ENCODE measurements around the gene WWC1. TPM values are rescaled to one million over a fixed set of nuclear protein-coding genes. Genes with fewer than 3 reads are reported as not detected.

Gene WWC1
- total RNA-seq, 3 donors from 2014 or later: 14.7 to 37.0 (median 17.2) TPM

GRCh38 chr5:168301593-168302390 is 10.3 kb downstream of the WWC1 start:
- H3K9me3 ChIP-seq: no peaks in the 10 kb centered on the region
- TF ChIP-seq CTCF (IDR thresholded peaks at IDR 0.05): no peak
- DNase-seq (peak in 2 of 3 donors; percentile 49 to 64), ATAC-seq (peak; percentile 93)
- H3K36me3 ChIP-seq (ENCODE audit: low read depth): no peaks in the 10 kb centered on the region
- H3K4me1 ChIP-seq (ENCODE audit: low read depth): peaks cover 8% of the 10 kb centered on the region
- H3K4me3 ChIP-seq: no peak overlapping the region
- intact Hi-C loops (cut with DNase I, micrococcal nuclease): no loop called here

- intact Hi-C loops (cut with DNase I, micrococcal nuclease): no loop called here
- Histone ChIP-seq H3K9me3 (no peaks in the 10 kb centered on the region), H3K4me3 (no peak overlapping the region), H3K36me3 (ENCODE audit: low read depth) (no peaks in the 10 kb centered on the region), H3K4me1 (ENCODE audit: low read depth) (peaks cover 8% of the 10 kb centered on the region)
- ATAC-seq (no peak), DNase-seq (no peak)
- no peak for TF ChIP-seq CTCF (IDR thresholded peaks at IDR 0.05)
Measured at GRCh38 chr5:168302785-168303184, 11.3 kb downstream of the WWC1 start.

GRCh38 chr5:168303393-168304025 is 12.1 kb downstream of the WWC1 start:
- ATAC-seq: no peak
- no peaks in the 10 kb centered on the region for H3K36me3 ChIP-seq (ENCODE audit: low read depth)
- DNase-seq: no peak
- intact Hi-C loops (cut with DNase I, micrococcal nuclease): no loop called here
- no peaks in the 10 kb centered on the region for H3K9me3 ChIP-seq
- H3K4me3 ChIP-seq: no peak overlapping the region
- TF ChIP-seq CTCF (IDR thresholded peaks at IDR 0.05): no peak
- H3K4me1 ChIP-seq (ENCODE audit: low read depth): peaks cover 8% of the 10 kb centered on the region

- Histone ChIP-seq H3K4me1 (ENCODE audit: low read depth) (peaks cover 8% of the 10 kb centered on the region), H3K9me3 (no peaks in the 10 kb centered on the region), H3K4me3 (no peak overlapping the region), H3K36me3 (ENCODE audit: low read depth) (no peaks in the 10 kb centered on the region)
- intact Hi-C loops (cut with DNase I, micrococcal nuclease): no loop called here
- TF ChIP-seq CTCF (IDR thresholded peaks at IDR 0.05): no peak
- no peak for ATAC-seq
- no peak for DNase-seq
Measured at GRCh38 chr5:168304349-168304748, 12.9 kb downstream of the WWC1 start.

GRCh38 chr5:168305281-168305680 is 13.8 kb downstream of the WWC1 start:
- Histone ChIP-seq H3K9me3 (no peaks in the 10 kb centered on the region), H3K4me3 (no peak overlapping the region), H3K4me1 (ENCODE audit: low read depth) (peaks cover 8% of the 10 kb centered on the region), H3K36me3 (ENCODE audit: low read depth) (no peaks in the 10 kb centered on the region)
- no peak for TF ChIP-seq CTCF (IDR thresholded peaks at IDR 0.05)
- peak; percentile 57 for ATAC-seq
- intact Hi-C loops (cut with DNase I, micrococcal nuclease): no loop called here
- no peak for DNase-seq
